ENCODE results near the gene ADORA2A. TPM values are rescaled to one million over a fixed set of nuclear protein-coding genes. Genes with fewer than 3 reads are reported as not detected.

Gene ADORA2A
- total RNA-seq, 1 experiment from 2014 or later: 7.6 TPM

DNA sequence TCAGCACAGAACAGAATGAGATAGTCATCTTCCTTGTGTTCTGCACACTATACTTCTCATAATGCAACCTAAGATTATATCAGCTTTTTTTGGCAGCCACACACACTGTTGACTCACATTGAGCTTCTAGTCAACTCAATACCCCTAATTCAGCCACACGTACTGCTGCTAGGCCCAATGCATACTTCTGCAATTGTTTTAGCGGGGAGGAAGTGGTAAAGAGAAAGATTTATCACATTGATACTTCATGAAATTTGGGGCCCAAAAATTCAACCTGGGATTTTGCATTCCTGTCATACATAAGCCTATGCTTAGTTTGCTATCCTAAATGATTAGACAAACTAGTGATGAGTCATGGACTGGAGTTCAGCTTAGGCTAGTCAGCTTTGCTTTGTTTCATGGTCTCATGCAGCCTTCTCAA lies 59.1 kb downstream of the ADORA2A start (continued):
- TF ChIP-seq, protein P1, sequence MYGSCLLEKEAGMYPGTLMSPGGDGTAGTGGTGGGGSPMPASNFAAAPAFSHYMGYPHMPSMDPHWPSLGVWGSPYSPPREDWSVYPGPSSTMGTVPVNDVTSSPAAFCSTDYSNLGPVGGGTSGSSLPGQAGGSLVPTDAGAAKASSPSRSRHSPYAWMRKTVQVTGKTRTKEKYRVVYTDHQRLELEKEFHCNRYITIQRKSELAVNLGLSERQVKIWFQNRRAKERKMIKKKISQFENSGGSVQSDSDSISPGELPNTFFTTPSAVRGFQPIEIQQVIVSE (CRISPR knock-in tag; IDR thresholded peaks at IDR 0.05; ENCODE audit: borderline replicate concordance): no peak
- TF ChIP-seq FOXJ3 (CRISPR knock-in tag; IDR thresholded peaks at IDR 0.05; ENCODE audit: borderline replicate concordance): no peak
- TF ChIP-seq, protein P2, sequence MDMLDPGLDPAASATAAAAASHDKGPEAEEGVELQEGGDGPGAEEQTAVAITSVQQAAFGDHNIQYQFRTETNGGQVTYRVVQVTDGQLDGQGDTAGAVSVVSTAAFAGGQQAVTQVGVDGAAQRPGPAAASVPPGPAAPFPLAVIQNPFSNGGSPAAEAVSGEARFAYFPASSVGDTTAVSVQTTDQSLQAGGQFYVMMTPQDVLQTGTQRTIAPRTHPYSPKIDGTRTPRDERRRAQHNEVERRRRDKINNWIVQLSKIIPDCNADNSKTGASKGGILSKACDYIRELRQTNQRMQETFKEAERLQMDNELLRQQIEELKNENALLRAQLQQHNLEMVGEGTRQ (CRISPR knock-in tag; IDR thresholded peaks at IDR 0.05): no peak
- TF ChIP-seq NR2C2 (CRISPR knock-in tag; IDR thresholded peaks at IDR 0.05): no peak
- no peak for TF ChIP-seq ZNF423 (CRISPR knock-in tag; IDR thresholded peaks at IDR 0.05)
- TF ChIP-seq, protein P3, sequence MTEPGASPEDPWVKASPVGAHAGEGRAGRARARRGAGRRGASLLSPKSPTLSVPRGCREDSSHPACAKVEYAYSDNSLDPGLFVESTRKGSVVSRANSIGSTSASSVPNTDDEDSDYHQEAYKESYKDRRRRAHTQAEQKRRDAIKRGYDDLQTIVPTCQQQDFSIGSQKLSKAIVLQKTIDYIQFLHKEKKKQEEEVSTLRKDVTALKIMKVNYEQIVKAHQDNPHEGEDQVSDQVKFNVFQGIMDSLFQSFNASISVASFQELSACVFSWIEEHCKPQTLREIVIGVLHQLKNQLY (CRISPR knock-in tag; IDR thresholded peaks at IDR 0.05): no peak

DNA sequence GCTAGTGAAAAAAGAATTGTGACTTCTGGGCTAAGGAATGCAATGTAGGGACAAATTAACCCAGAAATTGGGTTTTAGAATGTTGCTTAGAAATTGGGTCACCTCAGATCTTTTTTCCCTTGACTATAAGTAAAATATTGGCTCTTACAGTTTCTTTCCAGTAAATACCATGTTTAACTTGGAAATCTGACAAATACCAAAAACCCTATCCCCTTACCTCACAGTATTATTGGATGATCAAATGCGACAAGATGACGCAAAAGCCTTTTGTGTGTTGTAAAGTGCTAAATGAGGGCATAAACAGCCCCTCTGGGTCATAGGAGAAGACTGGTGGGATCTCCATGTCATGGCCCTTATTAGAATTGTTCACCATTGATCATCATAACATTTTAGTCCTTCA lies 61.6 kb downstream of the ADORA2A start:
- DNase-seq (ENCODE audit: low spot score): no peak
- Mint-ChIP-seq H3K4me3 (no peak overlapping the region), H3K9me3 (peaks cover 5% of the 10 kb centered on the region)

More for the DNA sequence above, 61.6 kb downstream of the ADORA2A start:
- POLR2A ChIA-PET: interaction anchor here (0.6 kb wide), 1 partner anchor 66 kb away, joined by 3 read pairs; the partner anchor contains the start of gene GUCD1
- Mint-ChIP-seq H3K27ac (no peak overlapping the region), H3K4me1 (peaks cover 2% of the 10 kb centered on the region; the same call in 1 of the 2 replicates), H3K36me3 (no peaks in the 10 kb centered on the region), H3K27me3 (ENCODE audit: low read depth) (peaks cover 31% of the 10 kb centered on the region)
- TF ChIP-seq, protein P4, sequence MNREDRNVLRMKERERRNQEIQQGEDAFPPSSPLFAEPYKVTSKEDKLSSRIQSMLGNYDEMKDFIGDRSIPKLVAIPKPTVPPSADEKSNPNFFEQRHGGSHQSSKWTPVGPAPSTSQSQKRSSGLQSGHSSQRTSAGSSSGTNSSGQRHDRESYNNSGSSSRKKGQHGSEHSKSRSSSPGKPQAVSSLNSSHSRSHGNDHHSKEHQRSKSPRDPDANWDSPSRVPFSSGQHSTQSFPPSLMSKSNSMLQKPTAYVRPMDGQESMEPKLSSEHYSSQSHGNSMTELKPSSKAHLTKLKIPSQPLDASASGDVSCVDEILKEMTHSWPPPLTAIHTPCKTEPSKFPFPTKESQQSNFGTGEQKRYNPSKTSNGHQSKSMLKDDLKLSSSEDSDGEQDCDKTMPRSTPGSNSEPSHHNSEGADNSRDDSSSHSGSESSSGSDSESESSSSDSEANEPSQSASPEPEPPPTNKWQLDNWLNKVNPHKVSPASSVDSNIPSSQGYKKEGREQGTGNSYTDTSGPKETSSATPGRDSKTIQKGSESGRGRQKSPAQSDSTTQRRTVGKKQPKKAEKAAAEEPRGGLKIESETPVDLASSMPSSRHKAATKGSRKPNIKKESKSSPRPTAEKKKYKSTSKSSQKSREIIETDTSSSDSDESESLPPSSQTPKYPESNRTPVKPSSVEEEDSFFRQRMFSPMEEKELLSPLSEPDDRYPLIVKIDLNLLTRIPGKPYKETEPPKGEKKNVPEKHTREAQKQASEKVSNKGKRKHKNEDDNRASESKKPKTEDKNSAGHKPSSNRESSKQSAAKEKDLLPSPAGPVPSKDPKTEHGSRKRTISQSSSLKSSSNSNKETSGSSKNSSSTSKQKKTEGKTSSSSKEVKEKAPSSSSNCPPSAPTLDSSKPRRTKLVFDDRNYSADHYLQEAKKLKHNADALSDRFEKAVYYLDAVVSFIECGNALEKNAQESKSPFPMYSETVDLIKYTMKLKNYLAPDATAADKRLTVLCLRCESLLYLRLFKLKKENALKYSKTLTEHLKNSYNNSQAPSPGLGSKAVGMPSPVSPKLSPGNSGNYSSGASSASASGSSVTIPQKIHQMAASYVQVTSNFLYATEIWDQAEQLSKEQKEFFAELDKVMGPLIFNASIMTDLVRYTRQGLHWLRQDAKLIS (CRISPR knock-in tag; IDR thresholded peaks at IDR 0.05; ENCODE audit: borderline replicate concordance): no peak
- TF ChIP-seq ZNF423 (CRISPR knock-in tag; IDR thresholded peaks at IDR 0.05) (no peak), SMAD3 (CRISPR knock-in tag; IDR thresholded peaks at IDR 0.05; ENCODE audit: borderline replicate concordance) (no peak), TEAD4 (CRISPR knock-in tag; IDR thresholded peaks at IDR 0.05) (no peak), FOXP1 (CRISPR knock-in tag; IDR thresholded peaks at IDR 0.05; ENCODE audit: borderline replicate concordance) (no peak)
- TF ChIP-seq, protein P5, sequence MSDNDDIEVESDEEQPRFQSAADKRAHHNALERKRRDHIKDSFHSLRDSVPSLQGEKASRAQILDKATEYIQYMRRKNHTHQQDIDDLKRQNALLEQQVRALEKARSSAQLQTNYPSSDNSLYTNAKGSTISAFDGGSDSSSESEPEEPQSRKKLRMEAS (CRISPR knock-in tag; IDR thresholded peaks at IDR 0.05): no peak
- TF ChIP-seq, protein P6, sequence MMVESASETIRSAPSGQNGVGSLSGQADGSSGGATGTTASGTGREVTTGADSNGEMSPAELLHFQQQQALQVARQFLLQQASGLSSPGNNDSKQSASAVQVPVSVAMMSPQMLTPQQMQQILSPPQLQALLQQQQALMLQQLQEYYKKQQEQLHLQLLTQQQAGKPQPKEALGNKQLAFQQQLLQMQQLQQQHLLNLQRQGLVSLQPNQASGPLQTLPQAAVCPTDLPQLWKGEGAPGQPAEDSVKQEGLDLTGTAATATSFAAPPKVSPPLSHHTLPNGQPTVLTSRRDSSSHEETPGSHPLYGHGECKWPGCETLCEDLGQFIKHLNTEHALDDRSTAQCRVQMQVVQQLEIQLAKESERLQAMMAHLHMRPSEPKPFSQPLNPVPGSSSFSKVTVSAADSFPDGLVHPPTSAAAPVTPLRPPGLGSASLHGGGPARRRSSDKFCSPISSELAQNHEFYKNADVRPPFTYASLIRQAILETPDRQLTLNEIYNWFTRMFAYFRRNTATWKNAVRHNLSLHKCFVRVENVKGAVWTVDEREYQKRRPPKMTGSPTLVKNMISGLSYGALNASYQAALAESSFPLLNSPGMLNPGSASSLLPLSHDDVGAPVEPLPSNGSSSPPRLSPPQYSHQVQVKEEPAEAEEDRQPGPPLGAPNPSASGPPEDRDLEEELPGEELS (CRISPR knock-in tag; IDR thresholded peaks at IDR 0.05): no peak
- TF ChIP-seq, protein P7, sequence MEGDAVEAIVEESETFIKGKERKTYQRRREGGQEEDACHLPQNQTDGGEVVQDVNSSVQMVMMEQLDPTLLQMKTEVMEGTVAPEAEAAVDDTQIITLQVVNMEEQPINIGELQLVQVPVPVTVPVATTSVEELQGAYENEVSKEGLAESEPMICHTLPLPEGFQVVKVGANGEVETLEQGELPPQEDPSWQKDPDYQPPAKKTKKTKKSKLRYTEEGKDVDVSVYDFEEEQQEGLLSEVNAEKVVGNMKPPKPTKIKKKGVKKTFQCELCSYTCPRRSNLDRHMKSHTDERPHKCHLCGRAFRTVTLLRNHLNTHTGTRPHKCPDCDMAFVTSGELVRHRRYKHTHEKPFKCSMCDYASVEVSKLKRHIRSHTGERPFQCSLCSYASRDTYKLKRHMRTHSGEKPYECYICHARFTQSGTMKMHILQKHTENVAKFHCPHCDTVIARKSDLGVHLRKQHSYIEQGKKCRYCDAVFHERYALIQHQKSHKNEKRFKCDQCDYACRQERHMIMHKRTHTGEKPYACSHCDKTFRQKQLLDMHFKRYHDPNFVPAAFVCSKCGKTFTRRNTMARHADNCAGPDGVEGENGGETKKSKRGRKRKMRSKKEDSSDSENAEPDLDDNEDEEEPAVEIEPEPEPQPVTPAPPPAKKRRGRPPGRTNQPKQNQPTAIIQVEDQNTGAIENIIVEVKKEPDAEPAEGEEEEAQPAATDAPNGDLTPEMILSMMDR (IDR thresholded peaks at IDR 0.05): no peak
- TF ChIP-seq, protein P8, sequence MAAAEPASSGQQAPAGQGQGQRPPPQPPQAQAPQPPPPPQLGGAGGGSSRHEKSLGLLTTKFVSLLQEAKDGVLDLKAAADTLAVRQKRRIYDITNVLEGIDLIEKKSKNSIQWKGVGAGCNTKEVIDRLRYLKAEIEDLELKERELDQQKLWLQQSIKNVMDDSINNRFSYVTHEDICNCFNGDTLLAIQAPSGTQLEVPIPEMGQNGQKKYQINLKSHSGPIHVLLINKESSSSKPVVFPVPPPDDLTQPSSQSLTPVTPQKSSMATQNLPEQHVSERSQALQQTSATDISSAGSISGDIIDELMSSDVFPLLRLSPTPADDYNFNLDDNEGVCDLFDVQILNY (CRISPR knock-in tag; IDR thresholded peaks at IDR 0.05): no peak
- TF ChIP-seq, protein P9, sequence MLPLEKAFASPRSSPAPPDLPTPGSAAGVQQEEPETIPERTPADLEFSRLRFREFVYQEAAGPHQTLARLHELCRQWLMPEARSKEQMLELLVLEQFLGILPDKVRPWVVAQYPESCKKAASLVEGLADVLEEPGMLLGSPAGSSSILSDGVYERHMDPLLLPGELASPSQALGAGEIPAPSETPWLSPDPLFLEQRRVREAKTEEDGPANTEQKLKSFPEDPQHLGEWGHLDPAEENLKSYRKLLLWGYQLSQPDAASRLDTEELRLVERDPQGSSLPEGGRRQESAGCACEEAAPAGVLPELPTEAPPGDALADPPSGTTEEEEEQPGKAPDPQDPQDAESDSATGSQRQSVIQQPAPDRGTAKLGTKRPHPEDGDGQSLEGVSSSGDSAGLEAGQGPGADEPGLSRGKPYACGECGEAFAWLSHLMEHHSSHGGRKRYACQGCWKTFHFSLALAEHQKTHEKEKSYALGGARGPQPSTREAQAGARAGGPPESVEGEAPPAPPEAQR (CRISPR knock-in tag; IDR thresholded peaks at IDR 0.05): no peak
- TF ChIP-seq, protein P10, sequence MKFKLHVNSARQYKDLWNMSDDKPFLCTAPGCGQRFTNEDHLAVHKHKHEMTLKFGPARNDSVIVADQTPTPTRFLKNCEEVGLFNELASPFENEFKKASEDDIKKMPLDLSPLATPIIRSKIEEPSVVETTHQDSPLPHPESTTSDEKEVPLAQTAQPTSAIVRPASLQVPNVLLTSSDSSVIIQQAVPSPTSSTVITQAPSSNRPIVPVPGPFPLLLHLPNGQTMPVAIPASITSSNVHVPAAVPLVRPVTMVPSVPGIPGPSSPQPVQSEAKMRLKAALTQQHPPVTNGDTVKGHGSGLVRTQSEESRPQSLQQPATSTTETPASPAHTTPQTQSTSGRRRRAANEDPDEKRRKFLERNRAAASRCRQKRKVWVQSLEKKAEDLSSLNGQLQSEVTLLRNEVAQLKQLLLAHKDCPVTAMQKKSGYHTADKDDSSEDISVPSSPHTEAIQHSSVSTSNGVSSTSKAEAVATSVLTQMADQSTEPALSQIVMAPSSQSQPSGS (CRISPR knock-in tag; IDR thresholded peaks at IDR 0.05; ENCODE audit: borderline replicate concordance, low read depth): no peak
- no peak for ATAC-seq
- CTCF ChIA-PET: no interaction called here

Data from WTC11 (cell line).